Measurements from ENCODE around the gene ASAP3.

DNA sequence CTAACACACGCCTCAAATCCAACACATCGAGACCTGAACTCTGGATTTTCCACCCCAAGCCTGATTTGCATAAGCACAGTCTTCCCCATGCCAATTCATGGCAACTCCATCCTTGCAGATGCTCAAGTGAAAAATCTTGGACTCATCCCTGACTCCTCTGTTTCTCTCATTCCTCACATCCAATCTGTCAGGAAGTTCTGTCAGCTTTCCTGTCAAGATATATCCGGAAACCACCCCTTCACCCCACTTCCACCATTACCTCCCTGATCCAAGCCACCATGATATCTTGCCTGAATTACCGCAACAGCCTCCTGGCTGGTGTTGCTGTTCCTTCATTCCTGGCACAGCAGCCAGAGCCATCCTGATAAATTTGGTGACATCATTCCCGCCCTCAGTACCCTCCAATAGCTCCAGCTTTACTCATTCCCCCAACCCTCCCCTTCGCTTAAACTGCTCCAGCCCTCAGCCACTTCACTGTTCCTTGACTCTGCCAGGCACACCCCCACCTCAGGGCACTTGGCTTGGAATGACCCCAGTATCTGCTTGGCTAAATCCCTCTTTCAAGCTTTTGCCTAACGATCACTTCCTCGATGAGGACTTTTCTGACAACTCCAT, 76.9 kb downstream of the ASAP3 start:
- no peak for TF ChIP-seq POLR2A (IDR thresholded peaks at IDR 0.05)
- TF ChIP-seq, protein P1, sequence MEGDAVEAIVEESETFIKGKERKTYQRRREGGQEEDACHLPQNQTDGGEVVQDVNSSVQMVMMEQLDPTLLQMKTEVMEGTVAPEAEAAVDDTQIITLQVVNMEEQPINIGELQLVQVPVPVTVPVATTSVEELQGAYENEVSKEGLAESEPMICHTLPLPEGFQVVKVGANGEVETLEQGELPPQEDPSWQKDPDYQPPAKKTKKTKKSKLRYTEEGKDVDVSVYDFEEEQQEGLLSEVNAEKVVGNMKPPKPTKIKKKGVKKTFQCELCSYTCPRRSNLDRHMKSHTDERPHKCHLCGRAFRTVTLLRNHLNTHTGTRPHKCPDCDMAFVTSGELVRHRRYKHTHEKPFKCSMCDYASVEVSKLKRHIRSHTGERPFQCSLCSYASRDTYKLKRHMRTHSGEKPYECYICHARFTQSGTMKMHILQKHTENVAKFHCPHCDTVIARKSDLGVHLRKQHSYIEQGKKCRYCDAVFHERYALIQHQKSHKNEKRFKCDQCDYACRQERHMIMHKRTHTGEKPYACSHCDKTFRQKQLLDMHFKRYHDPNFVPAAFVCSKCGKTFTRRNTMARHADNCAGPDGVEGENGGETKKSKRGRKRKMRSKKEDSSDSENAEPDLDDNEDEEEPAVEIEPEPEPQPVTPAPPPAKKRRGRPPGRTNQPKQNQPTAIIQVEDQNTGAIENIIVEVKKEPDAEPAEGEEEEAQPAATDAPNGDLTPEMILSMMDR (IDR thresholded peaks at IDR 0.05), result no peak

All from adrenal gland (tissue), 5 donors.